Erythroblast (primary cell): ENCODE measurements around the gene CAMK1D.

Source experiments
- GATA1 ChIP-seq: IDR thresholded peaks from 2 replicates; pipeline ENCODE4 v1.6.1; 2011; ENCODE audit warnings: low read depth, mild to moderate bottlenecking, control low read depth, low read length, moderate library complexity
- POLR2A ChIP-seq: IDR thresholded peaks from 2 replicates; pipeline ENCODE4 v1.6.1; 2011; ENCODE audit warnings: mild to moderate bottlenecking, low read length

DNA sequence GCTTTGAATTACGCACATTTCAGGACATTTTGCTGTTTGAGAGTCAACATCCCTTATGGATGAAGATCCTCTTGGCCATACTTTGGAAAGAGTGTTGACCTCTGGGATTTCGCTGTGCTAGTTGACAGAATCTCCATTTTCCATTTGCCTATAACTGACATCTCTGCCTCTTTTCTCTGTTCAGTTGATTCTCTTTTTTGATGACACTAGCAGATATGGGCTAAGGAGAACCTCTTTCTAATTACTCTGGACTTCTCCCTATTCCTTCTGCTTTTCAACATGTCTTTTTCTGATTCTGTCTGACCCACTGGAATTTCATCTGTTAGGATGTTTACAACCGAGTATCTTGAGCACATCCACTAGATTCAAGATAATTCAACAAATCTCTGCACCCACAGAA lies 311.5 kb downstream of the CAMK1D start:
- no peak for TF ChIP-seq POLR2A
- TF ChIP-seq GATA1 = no peak
